B cell (primary cell): Measurements from ENCODE around the gene ADSS1. TPM values are rescaled to one million over a fixed set of nuclear protein-coding genes. Genes with fewer than 3 reads are reported as not detected.

Source experiments
- ATAC-seq: fragments of 200-7000 bp; cut with Tn5 transposase; one replicate; pipeline ENCODE4 v1.10.0; 2021; ENCODE audit warnings: low read depth, mild to moderate bottlenecking, moderate number of reproducible peaks, moderate library complexity
- CTCF ChIA-PET: fragments of 350-600 bp; sonication (Branson Sonifier 250); formaldehyde crosslinking; loops from one replicate; lab custom pipeline; 2021; ENCODE audit warnings: antibody characterized with exemption, inconsistent platforms; lab: Charles Lee
- POLR2A ChIA-PET: fragments of 350-600 bp; sonication (Branson Sonifier 250); formaldehyde crosslinking; loops from one replicate; lab custom pipeline; 2021; ENCODE audit warnings: antibody characterized with exemption; lab: Charles Lee
- DNase-seq: peaks from one replicate; pipeline ENCODE4 v3.0.0; 2013
- H2AFZ ChIP-seq: 2 replicates; pipeline ENCODE4 v1.6.1; 2012; ENCODE audit warnings: mild to moderate bottlenecking, low read depth, low read length; ENCODE audit not compliant: insufficient read depth, poor library complexity, severe bottlenecking
- H3K27ac ChIP-seq, 2 donors: 1 replicate in 1 of 2; 2 replicates in 1 of 2; pipeline ENCODE4 v1.5.1; 2012 to 2013; ENCODE audit warnings: low read length in 2 of 2, mild to moderate bottlenecking in 2 of 2, moderate library complexity in 1 of 2
- H3K27me3 ChIP-seq, 4 experiments: fragments of 200-600 bp in 1 of 4; sonication (generic) in 1 of 4; replicated peaks in 1 of 4; 1 replicate in 2 of 4; 2 replicates in 2 of 4; pipeline versions ENCODE4 v1.6.1 to v1.7.0; 2013 to 2016; ENCODE audit warnings: low read length in 3 of 4, mild to moderate bottlenecking in 2 of 4, mixed read lengths in 1 of 4, moderate library complexity in 1 of 4; ENCODE audit not compliant: insufficient read depth in 4 of 4, control insufficient read depth in 3 of 4; ENCODE audit errors: control extremely low read depth in 1 of 4
- H3K36me3 ChIP-seq, 2 experiments: replicated peaks in 1 of 2; 1 replicate in 1 of 2; 2 replicates in 1 of 2; pipeline versions ENCODE4 v1.6.1 to v1.7.1; 2013; ENCODE audit warnings: low read length in 1 of 2; ENCODE audit not compliant: insufficient read depth in 2 of 2, control insufficient read depth in 1 of 2; ENCODE audit errors: control extremely low read depth in 1 of 2, extremely low read depth in 1 of 2
- H3K4me1 ChIP-seq, 2 donors: fragments of 200-600 bp in 1 of 2; sonication (generic) in 1 of 2; 1 replicate in 1 of 2; 2 replicates in 1 of 2; pipeline versions ENCODE4 v1.5.1 to v1.6.1; 2013 to 2017; ENCODE audit warnings: low read length in 2 of 2; ENCODE audit not compliant: control insufficient read depth in 2 of 2, insufficient read depth in 2 of 2
- H3K4me2 ChIP-seq: replicated peaks from 2 replicates; pipeline ENCODE3; 2012; ENCODE audit warnings: mild to moderate bottlenecking, low read depth, low read length; ENCODE audit not compliant: poor library complexity, severe bottlenecking
- H3K4me3 ChIP-seq, 5 experiments: fragments of 200-600 bp in 1 of 5; sonication (generic) in 1 of 5; 1 replicate in 3 of 5; 2 replicates in 2 of 5; pipeline versions ENCODE4 v1.5.1 to v1.7.0; 2011 to 2016; ENCODE audit warnings: low read length in 4 of 5, mild to moderate bottlenecking in 4 of 5, low read depth in 2 of 5, control low read depth in 1 of 5, moderate library complexity in 1 of 5; ENCODE audit not compliant: insufficient read depth in 1 of 5; ENCODE audit errors: control extremely low read depth in 1 of 5, extremely low read depth in 1 of 5
- H3K79me2 ChIP-seq: fragments of 200-600 bp; sonication (generic); one replicate; pipeline ENCODE4 v1.6.0; 2016; ENCODE audit warnings: low read length; ENCODE audit not compliant: control insufficient read depth, insufficient read depth
- H3K9ac ChIP-seq: fragments of 200-600 bp; sonication (generic); 2 replicates; pipeline ENCODE4 v1.6.1; 2017; ENCODE audit warnings: mild to moderate bottlenecking, low read length, moderate library complexity
- H3K9me3 ChIP-seq, 3 donors: one replicate each; pipeline versions ENCODE4 v1.6.1 to v1.7.1; 2013; ENCODE audit warnings: low read length in 2 of 3; ENCODE audit not compliant: control insufficient read depth in 2 of 3, insufficient read depth in 1 of 3; ENCODE audit errors: control extremely low read depth in 1 of 3
- H4K20me1 ChIP-seq: 2 replicates; pipeline ENCODE4 v1.6.0; 2012; ENCODE audit warnings: mild to moderate bottlenecking, low read length; ENCODE audit not compliant: insufficient read depth, control insufficient read depth, poor library complexity, severe bottlenecking
- H3K27ac Mint-ChIP-seq: one replicate; pipeline ENCODE4 v1.8.0; 2021; ENCODE audit warnings: mixed read lengths
- H3K27me3 Mint-ChIP-seq: one replicate; pipeline ENCODE4 v1.8.0; 2021; ENCODE audit warnings: mixed read lengths
- H3K4me1 Mint-ChIP-seq: one replicate; pipeline ENCODE4 v1.8.0; 2021; ENCODE audit warnings: mixed read lengths
- H3K4me3 Mint-ChIP-seq: one replicate; pipeline ENCODE4 v1.8.0; 2021; ENCODE audit warnings: mixed read lengths
- H3K9me3 Mint-ChIP-seq: one replicate; pipeline ENCODE4 v1.8.0; 2022; ENCODE audit warnings: mixed read lengths; ENCODE audit not compliant: insufficient read depth
- EZH2 ChIP-seq: IDR thresholded peaks from 2 replicates; pipeline ENCODE4 v1.6.1; 2012; ENCODE audit warnings: borderline replicate concordance, low read depth, mild to moderate bottlenecking, moderate library complexity, low read length; ENCODE audit not compliant: insufficient read depth, poor library complexity, severe bottlenecking
- WGBS: methylation state at CpG from one replicate; pipeline ENCODE4 v1.1.5; 2013; ENCODE audit warnings: missing lambda C conversion rate; ENCODE audit not compliant: insufficient coverage; 5-methylcytosine and 5-hydroxymethylcytosine counted together
- intact Hi-C: fragments of 100-400 bp; cut with micrococcal nuclease; formaldehyde crosslinking; loops from one replicate; pipeline ENCODE4 v1.10.0; 2022
- polyA plus RNA-seq: library from polyadenylated mRNA; depleted of rRNA; stranded (reverse); fragments of >200 nt; gene quantifications from 2 replicates; pipeline ENCODE4 v1.2.3, GENCODE V29; 2012
- total RNA-seq, 2 donors: library from RNA; stranded (reverse); fragments of 120-200 nt in 1 of 2; gene quantifications; 1 replicate in 1 of 2; 2 replicates in 1 of 2; pipeline versions ENCODE4 v1.2.3 to v1.2.4, GENCODE V29; 2013 to 2022
- TF ChIP-seq, protein P1 (sequence below): fragments of 200-600 bp; IDR thresholded peaks from one replicate; pipeline ENCODE4 v1.8.0; 2022; ENCODE audit warnings: antibody characterized with exemption, mild to moderate bottlenecking

Gene ADSS1
- total and polyA plus RNA-seq, 2 donors (not counting 1 experiment from before 2014, with no cell fraction given) = 0.33 to 1.7 TPM

GRCh38 chr14:104697317-104697703 lies 26.7 kb upstream of the ADSS1 start:
- Histone ChIP-seq H2AFZ (no peak overlapping the region), H3K4me2 (no peak overlapping the region), H3K36me3 (peaks cover 0 to 15% of the 10 kb centered on the region in 2 experiments), H3K9ac (no peak overlapping the region), H3K27me3 (no peaks in the 10 kb centered on the region), H3K79me2 (peaks cover 58% of the 10 kb centered on the region), H4K20me1 (peaks cover 84% of the 10 kb centered on the region), H3K4me3 (no peak overlapping the region), H3K9me3 (no peaks in the 10 kb centered on the region), H3K4me1 (peaks cover 14 to 38% of the 10 kb centered on the region in 2 donors), H3K27ac (no peak overlapping the region)
- POLR2A ChIA-PET = interaction anchor here (0.6 kb wide), 2 partner anchors 56 to 462 kb away, joined by 3 to 11 read pairs; partner anchors contain the start of gene SIVA1
- no peak overlapping the region for H3K4me3 Mint-ChIP-seq
- no peaks in the 10 kb centered on the region for H3K9me3 Mint-ChIP-seq
- intact Hi-C loops = no loop called here
- TF ChIP-seq, protein P1, sequence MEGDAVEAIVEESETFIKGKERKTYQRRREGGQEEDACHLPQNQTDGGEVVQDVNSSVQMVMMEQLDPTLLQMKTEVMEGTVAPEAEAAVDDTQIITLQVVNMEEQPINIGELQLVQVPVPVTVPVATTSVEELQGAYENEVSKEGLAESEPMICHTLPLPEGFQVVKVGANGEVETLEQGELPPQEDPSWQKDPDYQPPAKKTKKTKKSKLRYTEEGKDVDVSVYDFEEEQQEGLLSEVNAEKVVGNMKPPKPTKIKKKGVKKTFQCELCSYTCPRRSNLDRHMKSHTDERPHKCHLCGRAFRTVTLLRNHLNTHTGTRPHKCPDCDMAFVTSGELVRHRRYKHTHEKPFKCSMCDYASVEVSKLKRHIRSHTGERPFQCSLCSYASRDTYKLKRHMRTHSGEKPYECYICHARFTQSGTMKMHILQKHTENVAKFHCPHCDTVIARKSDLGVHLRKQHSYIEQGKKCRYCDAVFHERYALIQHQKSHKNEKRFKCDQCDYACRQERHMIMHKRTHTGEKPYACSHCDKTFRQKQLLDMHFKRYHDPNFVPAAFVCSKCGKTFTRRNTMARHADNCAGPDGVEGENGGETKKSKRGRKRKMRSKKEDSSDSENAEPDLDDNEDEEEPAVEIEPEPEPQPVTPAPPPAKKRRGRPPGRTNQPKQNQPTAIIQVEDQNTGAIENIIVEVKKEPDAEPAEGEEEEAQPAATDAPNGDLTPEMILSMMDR = no peak
- no peak for TF ChIP-seq EZH2
- CTCF ChIA-PET = interaction anchor here (1.2 to 1.5 kb wide), 3 partner anchors 9 to 45 kb away, joined by 3 to 6 read pairs (median 4); no protein-coding TSS in a partner anchor
- H3K27me3 Mint-ChIP-seq = no peaks in the 10 kb centered on the region
- 96% methylated on average over 10 of the region's 10 CpGs for WGBS
- H3K27ac Mint-ChIP-seq = peak overlapping the region; percentile 50
- ATAC-seq = no peak
- peaks cover 34% of the 10 kb centered on the region for H3K4me1 Mint-ChIP-seq
- DNase-seq = no peak

DNA sequence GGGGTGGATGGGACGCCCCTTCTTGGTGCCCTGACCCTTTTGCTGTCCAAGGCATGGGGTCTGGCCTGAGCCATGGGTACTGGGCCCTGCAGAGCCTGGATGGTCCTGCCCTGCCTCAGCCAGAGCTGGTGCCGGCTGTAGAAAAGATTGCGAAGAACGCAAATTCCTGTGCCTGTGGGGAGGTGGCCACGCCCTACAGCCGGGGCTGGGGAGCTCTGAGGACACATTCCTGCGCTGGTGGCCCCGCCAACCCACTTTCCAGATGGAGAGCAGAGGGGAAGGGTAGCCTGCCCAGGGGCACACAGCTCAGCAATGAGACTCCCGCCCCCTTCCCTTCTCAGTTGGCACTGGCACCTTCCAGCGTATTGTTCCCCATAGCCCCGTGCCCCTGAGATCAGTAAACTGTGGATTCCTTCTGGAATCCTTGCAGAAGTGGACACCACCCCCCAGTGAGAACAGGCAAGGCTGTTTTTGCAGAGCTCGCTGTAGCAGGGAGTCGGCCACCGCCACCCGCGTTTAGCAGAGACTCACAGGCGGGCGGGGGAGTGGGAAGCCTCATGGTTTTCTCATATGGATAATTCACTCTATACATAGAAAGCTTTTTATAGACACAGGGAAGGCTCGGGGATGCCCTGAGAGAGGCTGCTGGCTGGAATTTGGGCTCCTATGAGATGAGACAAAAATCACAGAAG lies 26.0 kb upstream of the ADSS1 start:
- ATAC-seq (no peak), DNase-seq (no peak)
- CTCF ChIA-PET = interaction anchor here (1.3 kb wide), 1 partner anchor 8 kb away, joined by 4 read pairs; no protein-coding TSS in a partner anchor
- Mint-ChIP-seq H3K4me1 (peaks cover 30% of the 10 kb centered on the region), H3K27ac (no peak overlapping the region), H3K9me3 (no peaks in the 10 kb centered on the region), H3K27me3 (no peaks in the 10 kb centered on the region), H3K4me3 (no peak overlapping the region)
- POLR2A ChIA-PET = interaction anchor here (0.6 kb wide), 1 partner anchor 461 kb away, joined by 11 read pairs; no protein-coding TSS in a partner anchor
- H3K27me3 ChIP-seq = no peaks in the 10 kb centered on the region
- 97% methylated on average over 10 of the region's 19 CpGs for WGBS
- H3K27ac ChIP-seq = no peak overlapping the region
- peaks cover 51% of the 10 kb centered on the region for H3K79me2 ChIP-seq
- H3K9ac ChIP-seq = no peak overlapping the region
- H3K36me3 ChIP-seq = peaks cover 0 to 15% of the 10 kb centered on the region in 2 experiments
- H4K20me1 ChIP-seq = peaks cover 77% of the 10 kb centered on the region
- TF ChIP-seq, protein P1 = no peak
- no peak for TF ChIP-seq EZH2
- no peak overlapping the region for H2AFZ ChIP-seq
- intact Hi-C loops = no loop called here
- H3K4me3 ChIP-seq = no peak overlapping the region
- H3K4me1 ChIP-seq = peaks cover 14 to 31% of the 10 kb centered on the region in 2 donors
- H3K9me3 ChIP-seq = no peaks in the 10 kb centered on the region
- H3K4me2 ChIP-seq = no peak overlapping the region
